CD4-positive, alpha-beta T cell treated with Interleukin-15 for 4 hours (primary cell): Measurements from ENCODE around the gene PPP1R3E.
"Not testable (repeated sequence)": the region's sequence is repeated elsewhere in the genome, so short reads cannot be mapped to it uniquely, and the experiment has no call there.

ENCODE experiments used
- DNase-seq: peaks from one replicate; pipeline ENCODE4 v3.0.0-alpha.2; 2020; ENCODE audit warnings: low spot score

Gene PPP1R3E

GRCh38 chr14:23297611-23298277 is 4.9 kb downstream of the PPP1R3E start:
- DNase-seq: no peak

GRCh38 chr14:23297096-23297495 is 5.6 kb downstream of the PPP1R3E start:
- no peak for DNase-seq

DNA sequence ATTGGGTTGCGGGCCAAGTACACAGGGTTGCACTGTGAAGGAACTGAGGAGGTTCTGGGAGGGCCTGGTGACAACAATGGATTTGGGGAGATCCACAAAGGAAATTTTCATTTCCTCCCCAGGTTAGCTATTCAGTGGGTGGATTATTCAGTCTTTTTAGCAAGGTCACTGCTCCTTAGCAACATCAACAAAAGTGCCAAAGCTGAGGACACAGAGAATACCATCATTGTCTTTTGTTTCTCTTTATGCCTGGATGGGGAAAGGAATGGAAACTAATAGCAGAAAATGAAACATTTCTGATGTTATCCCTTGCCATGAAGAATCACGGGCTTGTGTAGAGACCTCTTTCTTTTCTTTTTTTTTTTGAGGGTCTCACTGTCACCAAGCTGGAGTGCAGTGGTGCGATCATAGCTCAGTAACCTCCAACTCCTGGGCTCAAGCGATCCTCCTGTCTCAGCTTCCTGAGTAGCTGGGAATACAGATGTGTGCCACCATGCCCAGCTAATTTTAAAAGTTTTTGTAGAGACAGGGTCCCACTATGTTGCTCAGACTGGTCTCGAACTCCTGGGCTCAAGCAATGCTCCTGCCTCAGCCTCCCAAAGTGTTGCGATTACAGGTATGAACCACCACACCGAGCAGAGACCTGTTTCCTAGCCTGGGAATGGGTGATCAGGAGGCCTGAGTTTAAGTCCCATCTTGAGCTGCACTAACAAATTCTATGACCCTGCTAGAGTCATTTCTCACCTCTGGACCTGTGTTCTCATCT is 6.5 kb downstream of the PPP1R3E start:
- no peak for DNase-seq

DNA sequence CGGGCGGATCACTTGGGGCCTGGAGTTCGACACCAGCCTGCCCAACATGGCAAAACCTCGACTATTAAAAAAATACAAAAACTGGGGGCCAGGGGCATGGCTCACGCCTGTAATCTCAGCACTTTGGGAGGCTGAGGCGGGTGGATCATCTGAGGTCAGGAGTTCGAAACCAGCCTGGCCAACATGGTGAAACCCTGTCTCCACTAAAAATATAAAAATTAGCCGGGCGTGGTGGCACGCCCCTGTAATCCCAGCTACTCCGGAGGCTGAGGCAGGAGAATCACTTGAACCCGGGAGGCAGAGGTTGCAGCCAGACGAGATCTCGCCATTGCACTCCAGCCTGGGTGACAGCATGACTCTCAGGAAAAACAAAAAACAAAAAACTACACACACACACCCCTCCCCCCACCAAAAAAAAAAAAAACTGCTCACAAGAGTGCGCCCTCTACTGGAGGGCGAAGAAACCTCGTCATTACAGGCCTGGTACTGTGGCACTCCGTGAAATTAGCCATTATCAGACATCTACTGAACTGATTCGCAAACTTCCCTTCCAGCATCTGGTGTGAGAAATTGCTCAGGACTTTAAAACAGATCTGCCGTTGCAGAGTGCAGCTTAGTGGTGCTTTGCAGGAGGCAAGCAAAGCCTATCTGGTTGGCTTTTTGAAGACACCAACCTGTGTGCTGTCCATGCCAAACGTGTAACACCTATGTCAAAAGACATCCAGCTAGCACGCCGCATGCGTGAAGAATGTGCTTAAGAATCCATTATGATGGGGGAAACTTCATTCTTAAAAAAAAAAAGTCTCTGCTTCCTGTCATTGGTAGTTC is 7.7 kb downstream of the PPP1R3E start:
- DNase-seq: peak; percentile 68

GRCh38 chr14:23286902-23287479 is 15.7 kb downstream of the PPP1R3E start:
- DNase-seq: no peak

GRCh38 chr14:23286020-23286901 is 16.4 kb downstream of the PPP1R3E start, which contains the start of gene HOMEZ:
Gene HOMEZ, minus strand, starts transcription at chr14:23286132. Its CDS starts 180 bp downstream, at chr14:23285952.
- DNase-seq: peak; percentile 96

DNA sequence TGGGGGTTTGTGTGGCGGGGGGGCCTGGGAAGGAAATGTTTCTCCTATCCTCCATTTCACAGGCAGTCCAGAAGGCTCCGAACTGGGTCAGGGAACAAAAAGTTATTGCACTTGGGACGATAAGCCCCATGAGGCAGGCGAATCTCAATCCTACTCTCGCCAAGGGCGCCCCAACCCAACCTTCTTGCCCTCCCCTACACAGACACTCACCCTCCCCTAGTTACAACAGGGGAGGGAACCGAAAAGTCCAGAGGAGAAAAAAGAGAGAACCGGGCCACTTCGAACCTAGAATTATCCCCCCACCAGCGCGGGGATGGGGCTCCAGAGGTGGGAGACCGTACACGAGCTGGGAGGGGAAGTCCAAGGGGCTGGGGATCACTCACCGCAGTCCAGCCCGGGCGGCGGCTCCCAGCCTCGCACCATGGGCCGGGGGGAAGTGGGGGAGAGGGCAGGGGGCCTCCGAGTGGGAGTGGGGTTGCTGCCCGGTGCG is 17.1 kb downstream of the PPP1R3E start:
- DNase-seq: peak; percentile 4

DNA sequence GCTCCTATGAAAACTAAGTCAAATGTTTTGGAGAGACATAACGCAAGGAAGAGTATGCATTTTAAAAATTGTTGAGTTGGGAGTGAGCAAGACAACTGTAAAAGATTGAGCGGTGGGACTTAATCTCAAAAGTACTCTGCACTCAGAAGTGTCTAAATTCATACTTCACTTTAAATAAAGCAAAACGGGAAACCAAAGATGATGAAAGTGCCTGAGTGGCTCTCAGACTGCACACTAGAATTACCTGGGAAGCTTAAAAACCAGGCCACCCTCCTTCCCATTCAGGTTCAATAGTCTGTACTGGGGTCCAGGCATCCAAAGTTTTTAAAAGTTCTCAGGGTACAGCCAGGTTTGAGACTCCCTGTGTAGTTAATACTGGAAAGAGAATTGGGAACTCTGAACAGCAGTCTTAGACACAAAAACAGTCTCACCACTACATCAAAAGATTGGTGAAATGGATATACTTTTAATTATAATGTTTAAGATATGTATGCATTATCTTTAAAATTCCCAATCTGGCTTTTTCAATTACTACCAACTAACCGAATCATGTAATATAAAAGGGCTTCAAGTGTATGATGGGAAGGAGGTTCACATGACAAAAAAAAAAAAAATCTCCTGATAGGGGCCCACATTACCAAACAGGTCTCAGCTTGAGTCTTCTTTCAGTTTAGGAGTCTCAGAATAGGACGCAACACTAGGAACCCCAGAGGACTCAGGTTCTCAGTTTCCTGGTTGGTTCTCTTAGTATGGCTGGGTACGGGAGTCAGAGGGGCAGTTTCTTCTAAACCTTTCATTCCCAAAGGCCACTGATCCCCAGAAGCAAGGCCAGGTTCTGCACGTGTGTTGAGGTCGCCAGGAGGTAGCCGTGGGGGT is 17.8 kb downstream of the PPP1R3E start:
- no peak for DNase-seq

DNA sequence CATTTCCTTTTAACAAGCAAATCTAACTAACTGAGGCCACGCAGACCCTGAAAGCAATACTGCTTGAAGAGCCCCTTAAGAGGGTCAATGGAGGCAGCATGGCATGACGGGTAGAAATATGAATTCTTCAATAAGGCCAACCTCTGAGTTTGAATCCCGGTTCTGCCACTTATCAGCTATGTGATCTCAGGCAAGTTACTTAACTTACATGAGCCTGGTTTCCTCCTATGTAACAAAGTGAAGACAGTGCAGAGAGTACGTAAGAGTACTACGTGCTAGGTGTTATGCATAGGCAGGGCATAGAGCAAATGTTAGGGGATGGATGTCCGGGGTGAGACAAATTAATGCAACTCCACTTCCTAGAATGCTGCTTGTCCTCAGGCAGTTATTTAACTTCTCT is 21.4 kb downstream of the PPP1R3E start:
- DNase-seq: no peak

DNA sequence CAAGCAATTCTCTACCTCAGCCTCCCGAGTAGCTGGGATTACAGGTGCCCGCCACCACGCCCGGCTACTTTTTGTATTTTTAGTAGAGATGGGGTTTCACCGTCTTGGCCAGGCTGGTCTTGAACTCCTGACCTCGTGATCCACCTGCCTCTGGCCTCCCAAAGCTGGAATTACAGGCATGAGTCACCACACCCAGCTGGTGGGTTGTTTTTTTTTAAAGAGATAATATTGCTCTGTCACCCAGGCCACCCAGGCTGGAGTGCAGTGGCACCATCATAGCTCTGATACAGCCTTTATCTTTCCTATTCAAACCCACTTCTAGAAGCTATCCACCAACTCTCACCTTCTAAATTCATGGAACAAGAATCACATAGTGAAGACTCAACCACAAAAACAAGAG is 24.7 kb downstream of the PPP1R3E start:
- DNase-seq: not testable (repeated sequence)

GRCh38 chr14:23277189-23277588 is 25.5 kb downstream of the PPP1R3E start:
- no peak for DNase-seq

DNA sequence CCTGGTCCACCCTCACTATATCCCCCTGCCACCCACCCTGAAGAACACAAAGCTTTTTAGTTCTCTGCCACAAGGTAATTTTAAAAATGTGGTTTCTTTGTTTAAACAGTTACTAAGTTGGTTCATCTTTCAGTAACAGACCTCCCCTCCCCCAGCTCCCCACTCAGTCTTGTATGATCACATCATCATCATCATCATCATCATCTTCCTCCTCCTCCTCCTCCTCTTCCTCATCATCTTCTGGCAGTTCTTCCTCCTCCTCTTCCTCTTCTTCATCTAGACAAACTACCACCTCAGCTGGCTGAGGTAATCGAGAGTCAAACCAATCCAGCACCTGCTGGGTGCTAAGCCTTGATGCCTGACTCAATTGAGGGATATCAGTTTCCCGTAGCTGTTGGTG is 27.2 kb downstream of the PPP1R3E start:
- DNase-seq: no peak

DNA sequence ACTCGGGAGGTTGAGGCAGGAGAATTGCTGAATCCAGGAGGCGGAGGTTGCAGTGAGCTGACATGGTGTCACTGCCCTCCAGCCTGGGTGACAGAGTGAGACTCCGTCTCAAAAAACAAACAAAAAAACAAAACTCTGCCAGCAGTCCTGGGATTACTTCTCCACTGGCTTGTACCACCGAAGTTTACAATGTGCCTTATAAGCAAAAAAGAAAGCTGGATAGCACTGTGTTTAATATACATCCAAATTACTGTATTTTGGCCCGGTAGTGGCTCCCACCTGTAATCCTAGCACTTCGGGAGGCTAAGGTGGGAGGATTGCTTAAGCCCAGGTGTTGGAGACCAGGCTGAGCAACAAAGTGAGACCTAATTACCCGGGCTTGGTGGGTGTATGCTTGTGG is 33.5 kb downstream of the PPP1R3E start:
- no peak for DNase-seq

- DNase-seq: not testable (repeated sequence)
Measured at GRCh38 chr14:23260849-23261248, 41.8 kb downstream of the PPP1R3E start.

DNA sequence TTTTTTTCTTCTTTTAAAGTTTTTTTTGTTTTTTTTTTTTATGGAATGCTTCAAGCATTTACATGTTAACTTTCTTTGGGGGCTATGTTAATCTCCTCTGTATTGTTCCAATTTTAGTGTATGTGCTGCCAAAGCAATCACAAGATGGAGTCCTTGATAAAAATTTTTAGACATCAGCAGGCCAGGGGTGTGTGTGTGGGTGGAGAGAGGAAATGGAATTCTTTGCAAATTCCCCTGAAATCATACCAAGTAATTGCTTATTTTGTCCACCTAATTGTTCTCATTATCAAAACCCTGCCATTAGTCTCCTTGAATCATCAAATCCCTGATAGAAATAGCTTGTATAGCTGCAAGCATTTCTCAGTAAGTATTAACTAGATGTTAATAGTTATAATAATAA is 43.2 kb downstream of the PPP1R3E start:
- DNase-seq: no peak

DNA sequence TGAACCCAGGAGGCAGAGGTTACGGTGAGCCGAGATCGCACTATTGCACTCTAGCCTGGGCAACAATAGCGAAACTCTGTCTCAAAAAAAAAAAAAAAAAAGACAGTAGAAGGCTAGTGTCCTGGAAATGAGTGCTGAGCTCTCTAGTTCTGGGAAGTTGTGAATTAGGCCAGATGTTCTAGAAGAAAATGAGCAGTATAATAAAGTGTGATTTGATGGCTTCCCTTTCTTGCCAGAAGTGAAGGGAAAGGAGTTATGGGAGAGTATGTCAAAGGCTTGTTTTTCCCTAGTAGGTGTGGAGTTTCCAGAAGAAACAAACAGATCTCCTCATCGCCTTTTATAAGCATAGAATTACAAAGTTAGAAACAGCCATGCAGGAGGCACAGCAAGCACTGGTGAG is 44.4 kb downstream of the PPP1R3E start:
- DNase-seq: no peak

DNA sequence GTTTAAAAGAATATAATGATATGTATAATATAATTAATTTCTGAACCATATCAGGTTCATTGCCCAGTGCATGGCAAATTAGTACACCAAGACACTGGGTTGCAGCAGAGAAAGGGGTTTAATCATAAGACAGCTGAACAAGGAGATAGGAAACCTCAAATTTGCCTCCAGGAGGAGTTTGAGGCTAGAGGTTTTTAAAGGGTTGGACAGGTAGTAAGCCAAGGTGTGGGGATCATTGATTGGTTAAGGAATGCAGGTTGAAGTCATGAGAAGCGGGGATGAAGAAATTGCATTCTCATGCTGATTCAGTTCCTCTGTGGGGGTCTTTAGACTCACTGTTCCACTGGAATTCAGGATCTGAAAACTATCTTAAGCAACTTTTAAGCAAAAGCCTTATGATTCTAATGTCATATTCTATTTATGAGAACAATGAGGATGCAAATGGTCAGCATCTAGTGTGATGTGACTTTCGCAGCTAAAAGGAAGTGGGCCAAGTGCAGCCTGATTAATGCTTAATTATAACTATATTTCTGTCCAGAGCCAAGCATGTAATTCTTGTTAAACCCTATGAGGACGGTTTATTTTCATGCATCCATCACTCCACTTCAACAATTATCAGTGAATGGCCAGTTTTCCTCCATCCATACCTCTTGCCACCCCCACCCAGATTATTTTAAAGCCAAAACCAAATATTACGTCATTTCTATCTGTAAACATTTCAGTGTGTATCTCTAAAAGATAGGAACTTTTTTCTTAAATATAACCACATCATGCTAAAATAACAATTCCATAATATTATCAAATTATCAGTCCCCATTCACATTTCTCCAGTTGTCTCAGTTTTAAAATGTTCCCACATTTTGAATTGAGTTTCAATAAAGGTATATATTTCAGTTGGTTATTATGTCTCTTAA is 50.0 kb downstream of the PPP1R3E start:
- DNase-seq: no peak

- no peak for DNase-seq
Measured at GRCh38 chr14:23252006-23252405, 50.7 kb downstream of the PPP1R3E start.

DNA sequence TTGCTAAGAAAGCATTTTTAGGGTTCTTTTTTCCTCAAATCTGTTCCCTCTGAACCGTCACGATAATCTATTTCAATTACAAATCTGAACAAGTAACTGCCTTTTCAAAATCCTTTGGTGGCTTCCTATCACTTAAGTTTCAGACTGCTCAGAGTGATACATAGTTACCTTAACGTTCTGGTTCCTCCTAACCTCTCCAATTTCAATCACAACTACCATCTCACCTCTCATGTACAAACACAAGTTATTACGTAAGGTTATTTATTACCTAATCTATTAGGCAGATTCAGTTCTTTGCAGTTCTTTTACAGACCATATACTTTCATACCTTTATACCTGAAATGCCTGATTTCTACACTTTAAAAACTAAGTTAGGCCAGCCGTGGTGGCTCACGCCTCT is 52.8 kb downstream of the PPP1R3E start:
- no peak for DNase-seq
